ENCODE results near the gene MAP2K5. TPM values are rescaled to one million over a fixed set of nuclear protein-coding genes. Genes with fewer than 3 reads are reported as not detected.

MAP2K5 gene
- total RNA-seq, 4 donors from 2014 or later = 3.6 to 27.1 (median 18.6) TPM

DNA sequence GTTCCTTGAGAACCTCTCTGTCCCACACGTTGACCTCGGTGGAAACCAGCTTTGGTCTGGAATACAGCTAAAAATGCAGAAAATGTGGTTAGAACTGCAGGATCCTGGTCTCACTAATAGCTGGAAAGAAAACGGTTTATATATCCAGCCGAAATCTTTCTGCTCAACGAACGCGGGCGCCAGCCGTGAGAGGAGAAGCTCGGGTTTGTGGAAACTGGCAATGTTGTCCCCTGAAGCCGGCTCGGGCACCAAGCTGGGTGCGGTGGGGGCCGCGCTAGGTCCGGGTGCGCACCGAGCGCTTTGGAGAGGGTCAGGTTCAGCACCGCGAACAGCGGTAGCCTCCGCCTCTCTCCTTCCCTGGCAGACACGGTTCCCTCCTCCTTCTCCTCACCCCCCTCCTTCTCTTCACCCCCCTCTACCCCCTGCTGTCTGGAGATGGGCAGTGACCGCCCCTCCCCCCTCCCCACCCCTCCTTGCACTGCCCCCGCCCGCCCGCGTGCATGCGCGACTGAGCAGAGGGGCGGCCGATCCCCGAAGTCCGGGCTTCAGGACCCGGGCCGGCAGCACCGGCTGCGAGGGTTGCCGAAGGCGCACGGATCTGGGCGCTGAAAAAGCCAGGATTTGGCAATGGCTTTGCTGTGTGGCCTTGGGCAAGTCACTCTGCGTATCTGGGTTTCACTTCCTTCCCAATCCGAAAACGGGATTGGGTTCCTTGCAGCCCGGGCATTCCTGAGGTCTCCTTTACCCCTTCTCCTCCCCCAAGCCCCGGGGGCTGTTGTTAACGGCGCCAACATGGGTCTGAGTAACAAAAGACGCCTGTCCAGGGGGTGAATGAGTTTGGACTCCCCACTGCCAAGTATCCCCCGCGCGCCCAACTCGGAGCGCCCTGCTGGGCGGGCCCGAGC is 282.7 kb downstream of the MAP2K5 start, which contains the start of gene SKOR1:
Gene SKOR1, plus strand, starts transcription at position 534 of the 905 bp plus-strand sequence. Its CDS starts 94 bp downstream, at position 628.
- Histone ChIP-seq H3K27ac (no peak within 1 kb of the TSS), H3K4me1 (peaks cover 0 to 24% of the 10 kb centered on the region in 2 donors), H3K9me3 (no peaks in the 10 kb centered on the region), H3K4me3 (no peak within 1 kb of the TSS), H3K36me3 (no peaks in the 10 kb centered on the region), H3K27me3 (peaks cover 57 to 78% of the 10 kb centered on the region in 2 donors)
- TF ChIP-seq, protein P1, sequence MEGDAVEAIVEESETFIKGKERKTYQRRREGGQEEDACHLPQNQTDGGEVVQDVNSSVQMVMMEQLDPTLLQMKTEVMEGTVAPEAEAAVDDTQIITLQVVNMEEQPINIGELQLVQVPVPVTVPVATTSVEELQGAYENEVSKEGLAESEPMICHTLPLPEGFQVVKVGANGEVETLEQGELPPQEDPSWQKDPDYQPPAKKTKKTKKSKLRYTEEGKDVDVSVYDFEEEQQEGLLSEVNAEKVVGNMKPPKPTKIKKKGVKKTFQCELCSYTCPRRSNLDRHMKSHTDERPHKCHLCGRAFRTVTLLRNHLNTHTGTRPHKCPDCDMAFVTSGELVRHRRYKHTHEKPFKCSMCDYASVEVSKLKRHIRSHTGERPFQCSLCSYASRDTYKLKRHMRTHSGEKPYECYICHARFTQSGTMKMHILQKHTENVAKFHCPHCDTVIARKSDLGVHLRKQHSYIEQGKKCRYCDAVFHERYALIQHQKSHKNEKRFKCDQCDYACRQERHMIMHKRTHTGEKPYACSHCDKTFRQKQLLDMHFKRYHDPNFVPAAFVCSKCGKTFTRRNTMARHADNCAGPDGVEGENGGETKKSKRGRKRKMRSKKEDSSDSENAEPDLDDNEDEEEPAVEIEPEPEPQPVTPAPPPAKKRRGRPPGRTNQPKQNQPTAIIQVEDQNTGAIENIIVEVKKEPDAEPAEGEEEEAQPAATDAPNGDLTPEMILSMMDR (IDR thresholded peaks at IDR 0.05) = no peak
- no peak for TF ChIP-seq POLR2A (IDR thresholded peaks at IDR 0.05)
- no peak for DNase-seq
- intact Hi-C loops (cut with DNase I; ENCODE audit: low total_unique reads) = no loop called here

DNA sequence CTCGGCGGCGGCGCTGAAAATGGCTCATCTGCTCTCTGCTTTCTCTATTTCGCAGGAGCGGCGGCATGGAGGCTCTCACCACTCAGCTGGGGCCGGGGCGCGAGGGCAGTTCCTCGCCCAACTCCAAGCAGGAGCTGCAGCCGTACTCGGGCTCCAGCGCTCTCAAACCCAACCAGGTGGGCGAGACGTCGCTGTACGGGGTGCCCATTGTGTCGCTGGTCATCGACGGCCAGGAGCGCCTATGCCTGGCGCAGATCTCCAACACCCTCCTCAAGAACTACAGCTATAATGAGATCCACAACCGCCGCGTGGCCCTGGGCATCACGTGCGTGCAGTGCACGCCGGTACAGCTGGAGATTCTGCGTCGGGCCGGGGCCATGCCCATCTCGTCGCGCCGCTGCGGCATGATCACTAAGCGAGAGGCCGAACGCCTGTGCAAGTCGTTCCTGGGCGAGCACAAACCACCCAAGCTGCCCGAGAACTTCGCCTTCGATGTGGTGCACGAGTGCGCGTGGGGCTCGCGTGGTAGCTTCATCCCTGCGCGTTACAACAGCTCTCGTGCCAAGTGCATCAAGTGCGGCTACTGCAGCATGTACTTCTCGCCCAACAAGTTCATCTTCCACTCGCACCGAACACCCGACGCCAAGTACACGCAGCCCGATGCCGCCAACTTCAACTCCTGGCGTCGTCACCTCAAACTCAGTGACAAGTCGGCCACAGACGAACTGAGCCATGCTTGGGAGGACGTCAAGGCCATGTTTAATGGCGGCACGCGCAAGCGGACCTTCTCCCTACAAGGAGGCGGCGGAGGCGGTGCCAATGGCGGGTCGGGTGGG is 283.6 kb downstream of the MAP2K5 start:
- H3K4me3 ChIP-seq = no peak overlapping the region
- H3K27me3 ChIP-seq = peaks cover 62 to 78% of the 10 kb centered on the region in 2 donors
- no peak for DNase-seq
- TF ChIP-seq, protein P1 (IDR thresholded peaks at IDR 0.05) = no peak
- TF ChIP-seq POLR2A (IDR thresholded peaks at IDR 0.05) = no peak
- H3K27ac ChIP-seq = no peak overlapping the region
- no peaks in the 10 kb centered on the region for H3K9me3 ChIP-seq
- intact Hi-C loops (cut with DNase I; ENCODE audit: low total_unique reads) = no loop called here
- H3K4me1 ChIP-seq = peaks cover 0 to 24% of the 10 kb centered on the region in 2 donors
- H3K36me3 ChIP-seq = no peaks in the 10 kb centered on the region

DNA sequence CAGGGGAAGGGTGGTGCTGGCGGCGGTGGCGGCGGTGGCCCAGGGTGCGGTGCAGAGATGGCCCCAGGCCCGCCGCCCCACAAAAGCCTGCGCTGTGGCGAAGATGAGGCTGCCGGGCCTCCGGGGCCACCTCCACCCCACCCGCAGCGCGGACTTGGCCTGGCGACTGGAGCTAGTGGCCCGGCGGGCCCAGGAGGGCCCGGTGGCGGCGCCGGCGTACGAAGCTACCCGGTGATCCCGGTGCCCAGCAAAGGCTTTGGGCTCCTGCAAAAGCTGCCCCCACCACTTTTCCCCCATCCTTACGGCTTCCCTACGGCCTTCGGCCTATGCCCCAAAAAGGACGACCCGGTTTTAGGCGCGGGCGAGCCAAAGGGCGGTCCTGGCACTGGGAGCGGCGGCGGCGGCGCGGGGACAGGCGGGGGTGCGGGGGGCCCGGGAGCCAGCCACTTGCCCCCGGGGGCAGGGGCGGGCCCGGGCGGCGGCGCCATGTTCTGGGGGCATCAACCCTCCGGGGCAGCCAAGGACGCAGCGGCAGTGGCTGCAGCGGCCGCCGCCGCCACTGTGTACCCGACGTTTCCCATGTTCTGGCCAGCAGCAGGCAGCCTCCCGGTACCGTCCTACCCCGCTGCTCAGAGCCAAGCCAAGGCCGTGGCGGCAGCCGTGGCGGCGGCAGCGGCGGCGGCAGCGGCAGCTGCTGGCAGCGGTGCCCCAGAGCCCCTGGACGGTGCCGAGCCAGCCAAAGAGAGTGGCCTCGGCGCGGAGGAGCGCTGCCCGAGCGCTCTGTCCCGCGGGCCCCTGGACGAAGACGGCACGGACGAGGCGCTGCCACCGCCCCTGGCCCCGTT is 284.4 kb downstream of the MAP2K5 start:
- peaks cover 63 to 78% of the 10 kb centered on the region in 2 donors for H3K27me3 ChIP-seq
- DNase-seq = no peak

DNA sequence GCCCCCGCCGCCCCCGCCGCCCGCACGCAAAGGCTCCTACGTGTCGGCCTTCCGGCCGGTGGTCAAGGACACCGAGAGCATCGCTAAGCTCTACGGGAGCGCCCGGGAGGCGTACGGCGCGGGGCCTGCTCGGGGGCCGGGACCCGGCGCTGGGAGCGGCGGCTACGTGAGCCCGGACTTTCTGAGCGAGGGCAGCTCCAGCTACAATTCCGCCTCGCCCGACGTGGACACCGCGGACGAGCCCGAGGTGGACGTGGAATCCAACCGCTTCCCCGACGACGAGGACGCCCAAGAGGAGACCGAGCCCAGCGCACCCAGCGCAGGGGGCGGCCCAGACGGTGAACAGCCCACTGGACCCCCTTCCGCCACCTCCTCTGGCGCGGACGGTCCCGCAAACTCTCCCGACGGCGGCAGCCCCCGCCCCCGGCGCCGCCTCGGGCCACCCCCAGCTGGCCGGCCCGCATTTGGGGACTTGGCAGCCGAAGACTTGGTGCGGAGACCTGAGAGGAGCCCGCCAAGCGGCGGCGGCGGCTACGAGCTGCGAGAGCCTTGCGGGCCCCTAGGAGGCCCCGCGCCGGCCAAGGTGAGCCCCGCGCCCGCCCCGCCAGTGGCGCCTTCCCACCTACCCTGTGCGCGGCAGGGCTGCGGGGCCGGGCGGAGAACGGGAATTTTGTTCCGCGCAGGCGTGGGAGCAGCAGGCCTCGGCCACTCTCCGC is 285.2 kb downstream of the MAP2K5 start:
- Histone ChIP-seq H3K4me3 (no peak overlapping the region), H3K4me1 (peaks cover 0 to 25% of the 10 kb centered on the region in 2 donors), H3K27me3 (peaks cover 66 to 78% of the 10 kb centered on the region in 2 donors), H3K27ac (no peak overlapping the region), H3K36me3 (no peaks in the 10 kb centered on the region), H3K9me3 (no peaks in the 10 kb centered on the region)
- intact Hi-C loops (cut with DNase I; ENCODE audit: low total_unique reads) = no loop called here
- TF ChIP-seq POLR2A (IDR thresholded peaks at IDR 0.05) = no peak
- DNase-seq = no peak

More for the DNA sequence above, 284.4 kb downstream of the MAP2K5 start:
- no peak overlapping the region for H3K27ac ChIP-seq
- no peak overlapping the region for H3K4me3 ChIP-seq
- TF ChIP-seq POLR2A (IDR thresholded peaks at IDR 0.05) = no peak
- TF ChIP-seq, protein P1 (IDR thresholded peaks at IDR 0.05) = no peak
- H3K9me3 ChIP-seq = no peaks in the 10 kb centered on the region
- intact Hi-C loops (cut with DNase I; ENCODE audit: low total_unique reads) = no loop called here
- peaks cover 0 to 24% of the 10 kb centered on the region in 2 donors for H3K4me1 ChIP-seq
- no peaks in the 10 kb centered on the region for H3K36me3 ChIP-seq

All from uterus (tissue), 4 donors.